DMS53 treated with DMSO at 0.1 percent for 48 hours (cell line): Measurements from ENCODE around the gene ITPR1.

Experiments used
- DNase-seq: peaks from one replicate; lab custom pipeline; 2025; ENCODE audit not compliant: unreplicated experiment; lab: John Stamatoyannopoulos, UW

ITPR1 gene

GRCh38 chr3:4711680-4711992 lies 218.5 kb downstream of the ITPR1 start:
- DNase-seq, result no peak

- DNase-seq, result no peak
These were observed 219.0 kb downstream of the ITPR1 start for GRCh38 chr3:4712109-4712508.

- no peak for DNase-seq
These were observed 220.9 kb downstream of the ITPR1 start for GRCh38 chr3:4714045-4714444.

DNA sequence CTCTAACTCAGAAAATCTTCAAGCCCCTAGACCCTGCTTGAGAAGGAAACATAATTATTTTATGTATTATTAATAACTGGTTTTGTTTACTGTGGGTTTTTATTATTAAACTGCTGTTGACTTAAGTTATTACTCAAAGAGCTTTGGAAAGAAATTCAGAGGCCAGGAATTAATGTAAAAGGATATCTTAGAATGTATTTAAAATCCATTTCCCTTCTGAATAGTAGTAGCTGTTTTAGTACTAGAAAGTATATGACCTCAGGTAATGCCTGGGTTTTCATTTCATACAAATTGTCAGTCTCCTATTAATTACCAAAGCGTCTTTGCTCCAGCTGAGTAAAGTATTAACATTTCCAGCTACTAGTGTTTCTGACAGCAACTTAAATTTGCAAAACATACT lies 223.1 kb downstream of the ITPR1 start:
- DNase-seq, result no peak

GRCh38 chr3:4716706-4717362 lies 223.7 kb downstream of the ITPR1 start:
- DNase-seq, result no peak

GRCh38 chr3:4717363-4717740 lies 224.2 kb downstream of the ITPR1 start:
- no peak for DNase-seq

DNA sequence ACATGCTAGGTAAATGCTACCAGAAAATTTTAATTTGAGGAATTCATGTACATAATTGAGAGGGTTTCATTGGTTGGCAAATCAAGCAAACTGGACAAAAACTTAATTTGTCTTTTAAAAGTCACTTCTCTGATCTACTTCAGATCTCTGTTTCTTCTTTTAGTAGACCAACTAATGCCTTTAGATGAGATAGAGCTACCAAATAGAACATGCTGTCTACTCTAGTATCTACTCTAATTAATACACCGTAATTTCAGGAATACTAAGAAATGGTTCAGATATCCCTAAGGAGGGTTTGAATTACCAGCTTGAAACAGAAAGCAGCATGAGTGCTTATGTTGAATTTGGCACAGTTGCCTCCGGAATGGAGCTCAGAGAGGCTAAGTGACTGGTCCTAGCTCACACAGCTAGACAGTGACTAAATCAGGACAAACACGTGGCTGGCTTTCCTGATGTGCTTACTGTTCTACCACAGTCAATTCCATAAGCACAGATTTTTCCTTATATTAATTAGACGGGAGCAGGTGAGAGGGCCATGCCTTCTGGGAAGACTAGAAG lies 225.1 kb downstream of the ITPR1 start:
- DNase-seq, result no peak

GRCh38 chr3:4719046-4719501 lies 225.9 kb downstream of the ITPR1 start:
- no peak for DNase-seq

- no peak for DNase-seq
These were observed 227.3 kb downstream of the ITPR1 start for GRCh38 chr3:4720316-4721075.

DNA sequence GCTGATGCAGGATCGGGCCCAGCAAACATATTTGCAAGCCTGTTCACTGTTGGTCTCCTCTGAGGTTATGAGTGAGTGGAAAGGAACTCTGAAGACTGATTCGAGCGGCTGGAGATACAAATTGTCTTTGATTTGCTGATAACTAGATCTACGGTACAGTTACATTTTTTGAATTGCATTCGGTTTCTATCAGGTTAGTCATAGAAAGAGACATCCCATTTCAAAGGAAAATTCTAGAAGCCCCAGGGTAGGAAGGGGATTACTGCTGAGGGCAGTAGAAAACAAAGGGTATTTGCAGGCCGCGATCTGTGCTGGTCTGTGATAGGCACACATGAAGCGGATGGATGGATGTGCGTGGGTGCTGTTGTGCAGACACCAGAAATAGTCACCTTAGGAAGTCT lies 228.4 kb downstream of the ITPR1 start:
- no peak for DNase-seq

DNA sequence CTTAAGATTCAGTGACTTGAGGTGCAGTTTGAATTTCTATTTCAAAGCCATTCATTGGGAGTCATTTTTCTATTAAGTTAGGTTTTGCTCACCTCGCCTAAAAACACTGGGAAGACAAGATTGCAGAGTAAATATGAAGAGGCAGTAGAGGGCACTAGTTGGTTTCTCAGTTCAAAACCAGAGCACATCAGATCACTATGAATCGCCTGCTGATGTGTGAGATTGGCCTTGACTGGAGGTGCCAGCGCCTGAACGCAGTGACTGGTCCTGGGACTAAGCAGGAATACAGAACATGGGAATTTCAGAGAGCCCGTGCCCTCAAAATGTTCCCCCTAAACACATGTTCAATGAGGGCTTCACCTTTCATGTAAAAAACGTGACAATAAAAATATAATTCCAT lies 229.0 kb downstream of the ITPR1 start:
- DNase-seq, result no peak

DNA sequence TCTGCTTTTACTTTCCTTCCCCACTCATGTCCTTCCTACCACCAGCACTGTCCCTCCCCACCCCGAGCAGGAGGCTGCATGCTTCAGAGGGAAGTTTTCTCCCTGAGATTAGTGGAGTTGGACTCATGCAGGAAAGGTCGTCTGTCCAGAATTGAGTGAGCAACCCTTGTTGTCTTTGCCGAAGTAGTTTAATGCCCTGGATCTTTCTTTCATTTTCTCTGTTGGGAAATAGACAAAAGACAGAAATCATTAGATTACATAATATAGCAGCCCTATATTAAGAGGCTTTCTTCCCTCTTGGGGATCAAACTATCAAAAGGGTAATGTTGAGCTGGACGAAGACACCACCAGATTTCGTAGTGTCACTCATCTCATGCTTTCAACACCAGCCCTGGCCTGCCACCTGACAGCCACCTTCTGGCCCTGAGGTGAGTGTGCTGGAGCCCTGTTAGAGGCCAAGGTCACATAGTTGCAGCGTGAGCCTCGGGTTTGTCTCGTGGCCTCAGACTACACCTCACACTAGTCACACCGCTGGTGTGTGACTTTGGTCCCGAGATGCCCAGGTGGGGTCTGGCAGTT lies 231.0 kb downstream of the ITPR1 start:
- no peak for DNase-seq

GRCh38 chr3:4726549-4726948 lies 233.4 kb downstream of the ITPR1 start:
- DNase-seq, result no peak

DNA sequence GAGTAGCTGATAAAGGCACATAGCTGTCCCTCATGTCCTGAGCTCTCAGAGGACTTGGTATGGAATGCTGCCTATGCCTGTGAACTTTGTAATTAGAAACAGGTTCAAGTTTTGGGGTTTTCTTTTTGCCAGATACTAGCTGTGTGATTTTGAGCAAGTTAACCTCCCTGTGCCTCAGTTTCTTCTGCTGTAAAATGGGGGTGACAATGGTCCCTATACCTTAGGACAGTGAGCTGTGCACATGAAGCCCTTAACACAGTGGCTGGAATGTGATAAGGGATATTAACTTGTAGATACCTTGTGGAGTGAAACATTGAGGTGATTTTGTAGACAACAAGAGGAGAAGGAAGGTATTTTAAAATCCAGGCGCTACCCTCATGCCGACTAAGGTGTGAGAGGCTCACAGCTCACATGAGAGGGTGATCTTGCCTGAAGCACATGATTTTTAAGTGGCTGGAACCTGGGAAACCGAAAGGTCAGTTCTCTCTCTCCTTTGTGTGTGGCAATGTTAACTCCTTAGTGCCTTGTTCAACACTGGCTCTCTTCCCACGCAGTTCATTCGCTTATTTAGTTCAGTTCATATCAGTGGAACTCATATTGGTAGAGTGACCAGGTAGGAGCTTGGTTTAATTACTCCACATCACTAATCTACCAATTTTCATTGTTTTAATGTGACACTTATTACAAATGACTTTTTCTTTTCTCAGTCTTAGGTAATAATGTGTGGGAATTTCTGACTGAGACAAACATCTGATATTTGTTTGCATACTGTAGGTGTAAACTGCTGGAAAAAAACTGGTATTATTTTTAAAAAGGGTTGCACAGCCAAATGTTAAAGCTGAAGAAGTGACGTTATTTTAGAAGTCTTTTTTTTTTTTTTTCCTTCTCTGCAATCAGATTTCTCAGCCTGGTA lies 236.2 kb downstream of the ITPR1 start:
- DNase-seq, result no peak

DNA sequence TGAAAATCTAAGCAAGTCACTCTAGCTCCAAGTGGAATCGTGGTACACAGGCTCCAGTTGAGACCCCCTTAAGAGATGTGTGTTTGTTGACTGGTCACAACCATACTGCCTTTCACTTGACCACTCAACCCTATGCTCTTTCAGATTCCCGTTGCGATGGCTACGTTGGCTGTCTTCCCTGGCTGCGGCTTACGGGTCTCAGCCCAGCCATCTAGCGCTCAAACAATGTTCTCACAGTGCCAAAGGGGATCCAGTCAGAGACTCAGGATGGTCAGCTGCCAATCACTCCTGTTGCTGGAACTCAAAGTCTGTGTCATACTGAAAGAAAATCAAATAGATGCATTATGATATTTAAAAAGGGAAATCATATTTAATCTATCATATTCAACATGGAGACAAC lies 237.6 kb downstream of the ITPR1 start:
- no peak for DNase-seq

DNA sequence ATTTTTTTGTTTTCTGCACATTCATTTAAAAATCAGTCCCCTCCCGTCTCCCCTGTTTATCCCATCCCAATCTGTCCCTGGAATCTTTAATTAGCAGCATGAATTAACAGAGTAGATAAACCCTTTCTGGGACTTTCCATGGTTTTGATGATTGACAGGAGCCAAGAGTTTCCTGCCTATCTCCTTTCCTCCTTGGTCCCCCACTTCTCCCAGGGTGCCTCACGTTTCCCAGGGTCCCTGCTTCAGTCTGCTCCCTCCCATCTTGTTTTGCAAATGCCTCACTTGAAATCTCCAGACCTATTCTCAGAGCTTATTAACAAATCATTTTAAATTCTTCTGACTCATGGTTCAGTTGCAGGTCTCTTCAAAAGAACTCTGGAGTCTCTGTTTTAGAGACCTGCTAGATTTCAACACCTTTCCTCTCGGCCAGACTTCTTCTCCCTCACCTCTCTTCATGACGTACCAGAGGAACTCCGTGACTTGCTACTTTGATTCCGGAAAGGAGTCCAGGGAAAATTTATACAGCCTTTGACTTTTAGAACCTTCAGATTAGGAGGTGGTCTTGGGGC lies 238.5 kb downstream of the ITPR1 start:
- no peak for DNase-seq

DNA sequence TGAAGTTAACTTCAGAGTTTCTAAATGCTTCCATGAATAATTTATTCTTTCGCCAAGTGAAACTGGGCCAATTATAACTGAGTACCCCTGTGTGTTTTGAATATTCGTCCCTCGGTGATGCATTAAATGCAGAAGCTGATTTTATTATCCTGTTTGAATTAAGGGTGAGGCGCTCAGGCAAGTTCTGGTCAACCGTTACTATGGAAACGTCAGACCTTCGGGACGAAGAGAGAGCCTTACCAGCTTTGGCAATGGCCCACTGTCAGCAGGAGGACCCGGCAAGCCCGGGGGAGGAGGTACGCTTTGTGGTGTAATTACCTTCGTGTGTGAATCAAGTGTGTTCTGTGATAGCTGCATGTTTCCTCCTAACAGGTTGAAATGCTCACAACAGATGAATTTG lies 239.8 kb downstream of the ITPR1 start:
- DNase-seq, result no peak

GRCh38 chr3:4734454-4734853 lies 241.3 kb downstream of the ITPR1 start:
- no peak for DNase-seq

GRCh38 chr3:4735243-4735642 lies 242.1 kb downstream of the ITPR1 start:
- no peak for DNase-seq

- no peak for DNase-seq
These were observed 243.2 kb downstream of the ITPR1 start for GRCh38 chr3:4736284-4736861.
